Bone marrow (tissue), 2 donors: ENCODE results near the gene HNRNPC.
"Not testable (repeated sequence)": the region's sequence is repeated elsewhere in the genome, so short reads cannot be mapped to it uniquely, and the experiment has no call there.

Experiments
- DNase-seq, 2 donors: peaks; one replicate each; lab custom pipeline; 2025; lab: John Stamatoyannopoulos, UW

Gene HNRNPC

GRCh38 chr14:21268617-21269251 is 508 bp downstream of the HNRNPC start:
- no peak for DNase-seq

GRCh38 chr14:21267886-21268616 is 1.2 kb downstream of the HNRNPC start:
- DNase-seq = no peak

GRCh38 chr14:21267431-21267845 is 1.8 kb downstream of the HNRNPC start:
- no peak for DNase-seq

- DNase-seq = peak in 1 of 2 donors; percentile 33
Measured at GRCh38 chr14:21264025-21264801, 5.0 kb downstream of the HNRNPC start.

- no peak for DNase-seq
Measured at GRCh38 chr14:21263284-21264024, 5.8 kb downstream of the HNRNPC start.

- DNase-seq = no peak
Measured at GRCh38 chr14:21262410-21262809, 6.8 kb downstream of the HNRNPC start.

- no peak for DNase-seq
Measured at GRCh38 chr14:21261824-21262223, 7.4 kb downstream of the HNRNPC start.

GRCh38 chr14:21258889-21259787 is 10.1 kb downstream of the HNRNPC start:
- DNase-seq = no peak

- DNase-seq = no peak
Measured at GRCh38 chr14:21258005-21258888, 11.0 kb downstream of the HNRNPC start.

- DNase-seq = no peak
Measured at GRCh38 chr14:21257394-21257909, 11.8 kb downstream of the HNRNPC start.

GRCh38 chr14:21256539-21257393 is 12.5 kb downstream of the HNRNPC start:
- DNase-seq = no peak

- not testable (repeated sequence) for DNase-seq
Measured at GRCh38 chr14:21256102-21256447, 13.2 kb downstream of the HNRNPC start.

- DNase-seq = no peak
Measured at GRCh38 chr14:21255385-21256101, 13.7 kb downstream of the HNRNPC start.

GRCh38 chr14:21252149-21252548 is 17.1 kb downstream of the HNRNPC start:
- no peak for DNase-seq

GRCh38 chr14:21251215-21251614 is 18.0 kb downstream of the HNRNPC start:
- no peak for DNase-seq

- DNase-seq = no peak
Measured at GRCh38 chr14:21248739-21249411, 20.4 kb downstream of the HNRNPC start.

GRCh38 chr14:21248338-21248737 is 20.9 kb downstream of the HNRNPC start:
- no peak for DNase-seq

- DNase-seq = no peak
Measured at GRCh38 chr14:21245813-21246212, 23.4 kb downstream of the HNRNPC start.
